ENCODE data around the gene OR8B2. TPM values are rescaled to one million over a fixed set of nuclear protein-coding genes. Genes with fewer than 3 reads are reported as not detected.
"Not testable (repeated sequence)": the region's sequence is repeated elsewhere in the genome, so short reads cannot be mapped to it uniquely, and the experiment has no call there.

OR8B2 gene
- total and polyA plus RNA-seq, 2 donors, result 0.11 TPM; not detected in 1

DNA sequence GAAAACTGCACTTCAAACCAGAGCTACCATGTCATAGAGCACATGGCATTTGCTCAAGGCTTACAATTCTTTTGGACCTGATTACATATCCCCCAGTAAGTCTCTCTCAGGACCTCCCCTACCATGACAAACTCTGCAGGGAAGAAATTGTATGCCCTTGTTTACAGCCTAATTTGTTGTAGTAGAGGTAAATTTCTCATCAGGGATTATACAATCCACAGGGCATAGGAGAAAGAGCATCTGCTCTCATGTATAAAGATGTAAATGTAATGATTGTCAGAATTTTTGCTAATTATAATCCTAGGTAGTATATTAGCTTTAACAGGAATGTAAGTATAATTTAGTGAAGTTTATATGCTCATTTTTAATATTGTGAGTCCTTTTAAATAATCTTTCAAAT lies 14.6 kb upstream of the OR8B2 start, which contains the start of gene OR8B3:
Gene OR8B3 (minus strand): TSS at position 101 of the 400 bp plus-strand sequence. CDS start 1,673 bp downstream, outside the sequence.
- Histone ChIP-seq H3K27me3 (ENCODE audit: control insufficient read depth in 2 of 2, insufficient read depth in 1 of 2, low read length in 1 of 2) (no peaks in the 10 kb centered on the region), H3K4me1 (ENCODE audit: control insufficient read depth in 2 of 2, insufficient read depth in 2 of 2, low read length in 2 of 2) (no peaks in the 10 kb centered on the region), H3K27ac (ENCODE audit: low read depth in 1 of 2, low read length in 1 of 2) (no peak within 1 kb of the TSS), H3K4me3 (ENCODE audit: low read length in 2 of 2) (no peak within 1 kb of the TSS), H3K9me3 (ENCODE audit: control insufficient read depth in 2 of 2, insufficient read depth in 1 of 2, low read length in 1 of 2) (no peaks in the 10 kb centered on the region), H3K36me3 (ENCODE audit: control insufficient read depth in 2 of 2, insufficient read depth in 2 of 2, low read length in 1 of 2) (no peaks in the 10 kb centered on the region)
- no peak for DNase-seq (ENCODE audit: low read depth in 6 of 9, low spot score in 9 of 9)

GRCh38 chr11:124396847-124397246 lies 12.5 kb upstream of the OR8B2 start:
- H3K4me1 ChIP-seq (ENCODE audit: control insufficient read depth in 2 of 2, insufficient read depth in 2 of 2, low read length in 2 of 2); DNase-seq (ENCODE audit: low read depth in 6 of 9, low spot score in 9 of 9): not testable (repeated sequence)
- WGBS, result 96% methylated on average over 2 of the region's 4 CpGs

DNA sequence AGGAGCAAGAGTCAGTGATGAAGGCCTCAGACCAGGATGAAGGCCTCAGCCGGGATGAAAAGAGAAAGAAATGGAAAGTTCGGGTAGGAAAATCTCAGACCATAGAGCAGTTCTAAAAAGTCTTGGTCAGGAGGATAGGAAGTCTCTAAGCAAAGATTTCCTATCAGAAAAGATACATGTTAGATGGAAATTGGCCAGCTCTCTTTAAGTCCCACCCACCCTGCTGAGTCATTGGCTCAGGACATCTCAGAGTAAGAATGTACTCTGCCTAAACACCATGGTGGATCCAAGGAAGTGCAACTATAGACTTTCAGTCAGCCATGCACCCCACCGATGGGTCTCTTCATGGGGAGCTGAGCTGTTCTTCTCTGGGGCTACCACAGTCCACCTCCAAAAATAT lies 10.1 kb upstream of the OR8B2 start:
- H3K4me1 ChIP-seq (ENCODE audit: control insufficient read depth in 2 of 2, insufficient read depth in 2 of 2, low read length in 2 of 2), result no peaks in the 10 kb centered on the region
- H3K9me3 ChIP-seq (ENCODE audit: control insufficient read depth in 2 of 2, insufficient read depth in 1 of 2, low read length in 1 of 2), result no peaks in the 10 kb centered on the region
- H3K36me3 ChIP-seq (ENCODE audit: control insufficient read depth in 2 of 2, insufficient read depth in 2 of 2, low read length in 1 of 2), result no peaks in the 10 kb centered on the region
- H3K27ac ChIP-seq (ENCODE audit: low read depth in 1 of 2, low read length in 1 of 2), result no peak overlapping the region
- H3K27me3 ChIP-seq (ENCODE audit: control insufficient read depth in 2 of 2, insufficient read depth in 1 of 2, low read length in 1 of 2), result no peaks in the 10 kb centered on the region
- no peak for DNase-seq (ENCODE audit: low read depth in 6 of 9, low spot score in 9 of 9)
- WGBS, result 83% methylated on average over 3 of the region's 3 CpGs
- H3K4me3 ChIP-seq (ENCODE audit: low read length in 2 of 2), result no peak overlapping the region

More at GRCh38 chr11:124396847-124397246, 12.5 kb upstream of the OR8B2 start:
- not testable (repeated sequence) for H3K9me3 ChIP-seq (ENCODE audit: control insufficient read depth in 2 of 2, insufficient read depth in 1 of 2, low read length in 1 of 2); H3K4me3 ChIP-seq (ENCODE audit: low read length in 2 of 2); H3K27me3 ChIP-seq (ENCODE audit: control insufficient read depth in 2 of 2, insufficient read depth in 1 of 2, low read length in 1 of 2); H3K27ac ChIP-seq (ENCODE audit: low read depth in 1 of 2, low read length in 1 of 2); H3K36me3 ChIP-seq (ENCODE audit: control insufficient read depth in 2 of 2, insufficient read depth in 2 of 2, low read length in 1 of 2)

DNA sequence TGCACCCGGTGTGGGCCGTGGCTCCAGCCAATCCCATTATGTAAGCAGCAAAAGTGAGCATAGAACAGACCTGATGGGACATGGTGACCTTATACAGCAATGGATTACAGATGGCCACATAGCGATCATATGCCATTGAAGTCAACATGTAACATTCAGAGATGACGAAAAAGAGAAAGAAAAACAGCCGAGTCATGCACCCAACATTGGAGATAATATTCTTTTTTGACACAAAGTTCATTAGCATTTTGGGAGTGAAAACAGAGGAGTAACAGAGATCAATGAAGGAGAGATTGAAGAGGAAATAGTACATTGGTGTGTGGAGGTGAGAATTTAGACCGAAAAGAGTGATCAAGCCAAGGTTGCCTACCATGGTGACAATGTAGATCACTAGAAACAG lies 1.4 kb downstream of the OR8B2 start:
- not testable (repeated sequence) for H3K36me3 ChIP-seq (ENCODE audit: control insufficient read depth in 2 of 2, insufficient read depth in 2 of 2, low read length in 1 of 2); H3K4me3 ChIP-seq (ENCODE audit: low read length in 2 of 2); H3K27ac ChIP-seq (ENCODE audit: low read depth in 1 of 2, low read length in 1 of 2); DNase-seq (ENCODE audit: low read depth in 6 of 9, low spot score in 9 of 9); H3K27me3 ChIP-seq (ENCODE audit: control insufficient read depth in 2 of 2, insufficient read depth in 1 of 2, low read length in 1 of 2); H3K4me1 ChIP-seq (ENCODE audit: control insufficient read depth in 2 of 2, insufficient read depth in 2 of 2, low read length in 2 of 2); H3K9me3 ChIP-seq (ENCODE audit: control insufficient read depth in 2 of 2, insufficient read depth in 1 of 2, low read length in 1 of 2)
- 93% methylated on average over 4 of the region's 6 CpGs for WGBS

GRCh38 chr11:124380585-124380984 lies 3.7 kb downstream of the OR8B2 start:
- H3K4me3 ChIP-seq (ENCODE audit: low read length in 2 of 2), result no peak overlapping the region
- H3K27ac ChIP-seq (ENCODE audit: low read depth in 1 of 2, low read length in 1 of 2), result no peak overlapping the region
- no peaks in the 10 kb centered on the region for H3K9me3 ChIP-seq (ENCODE audit: control insufficient read depth in 2 of 2, insufficient read depth in 1 of 2, low read length in 1 of 2)
- H3K36me3 ChIP-seq (ENCODE audit: control insufficient read depth in 2 of 2, insufficient read depth in 2 of 2, low read length in 1 of 2), result no peaks in the 10 kb centered on the region
- WGBS, result 93% methylated on average over 2 of the region's 2 CpGs
- H3K27me3 ChIP-seq (ENCODE audit: control insufficient read depth in 2 of 2, insufficient read depth in 1 of 2, low read length in 1 of 2), result no peaks in the 10 kb centered on the region
- no peaks in the 10 kb centered on the region for H3K4me1 ChIP-seq (ENCODE audit: control insufficient read depth in 2 of 2, insufficient read depth in 2 of 2, low read length in 2 of 2)
- DNase-seq (ENCODE audit: low read depth in 6 of 9, low spot score in 9 of 9), result no peak

GRCh38 chr11:124376280-124376679 lies 8.0 kb downstream of the OR8B2 start:
- no peaks in the 10 kb centered on the region for H3K36me3 ChIP-seq (ENCODE audit: control insufficient read depth in 2 of 2, insufficient read depth in 2 of 2, low read length in 1 of 2)
- no peaks in the 10 kb centered on the region for H3K9me3 ChIP-seq (ENCODE audit: control insufficient read depth in 2 of 2, insufficient read depth in 1 of 2, low read length in 1 of 2)
- peaks cover 0 to 2% of the 10 kb centered on the region in 2 donors for H3K27me3 ChIP-seq (ENCODE audit: control insufficient read depth in 2 of 2, insufficient read depth in 1 of 2, low read length in 1 of 2)
- DNase-seq (ENCODE audit: low read depth in 6 of 9, low spot score in 9 of 9), result no peak
- H3K27ac ChIP-seq (ENCODE audit: low read depth in 1 of 2, low read length in 1 of 2), result no peak overlapping the region
- H3K4me1 ChIP-seq (ENCODE audit: control insufficient read depth in 2 of 2, insufficient read depth in 2 of 2, low read length in 2 of 2), result no peaks in the 10 kb centered on the region
- 91% methylated on average over 3 of the region's 3 CpGs for WGBS
- H3K4me3 ChIP-seq (ENCODE audit: low read length in 2 of 2), result no peak overlapping the region

GRCh38 chr11:124359566-124359965 lies 24.7 kb downstream of the OR8B2 start:
- no peaks in the 10 kb centered on the region for H3K36me3 ChIP-seq (ENCODE audit: control insufficient read depth in 2 of 2, insufficient read depth in 2 of 2, low read length in 1 of 2)
- H3K9me3 ChIP-seq (ENCODE audit: control insufficient read depth in 2 of 2, insufficient read depth in 1 of 2, low read length in 1 of 2), result no peaks in the 10 kb centered on the region
- WGBS, result 33% methylated on average over 2 of the region's 2 CpGs
- H3K4me1 ChIP-seq (ENCODE audit: control insufficient read depth in 2 of 2, insufficient read depth in 2 of 2, low read length in 2 of 2), result no peaks in the 10 kb centered on the region
- DNase-seq (ENCODE audit: low read depth in 6 of 9, low spot score in 9 of 9), result no peak
- H3K4me3 ChIP-seq (ENCODE audit: low read length in 2 of 2), result no peak overlapping the region
- no peaks in the 10 kb centered on the region for H3K27me3 ChIP-seq (ENCODE audit: control insufficient read depth in 2 of 2, insufficient read depth in 1 of 2, low read length in 1 of 2)
- H3K27ac ChIP-seq (ENCODE audit: low read depth in 1 of 2, low read length in 1 of 2), result no peak overlapping the region

GRCh38 chr11:124346311-124346955 lies 37.9 kb downstream of the OR8B2 start:
- DNase-seq (ENCODE audit: low read depth in 6 of 9, low spot score in 9 of 9), result no peak
- WGBS, result 48% methylated on average over 3 of the region's 3 CpGs
- no peak overlapping the region for H3K27ac ChIP-seq (ENCODE audit: low read depth in 1 of 2, low read length in 1 of 2)

DNA sequence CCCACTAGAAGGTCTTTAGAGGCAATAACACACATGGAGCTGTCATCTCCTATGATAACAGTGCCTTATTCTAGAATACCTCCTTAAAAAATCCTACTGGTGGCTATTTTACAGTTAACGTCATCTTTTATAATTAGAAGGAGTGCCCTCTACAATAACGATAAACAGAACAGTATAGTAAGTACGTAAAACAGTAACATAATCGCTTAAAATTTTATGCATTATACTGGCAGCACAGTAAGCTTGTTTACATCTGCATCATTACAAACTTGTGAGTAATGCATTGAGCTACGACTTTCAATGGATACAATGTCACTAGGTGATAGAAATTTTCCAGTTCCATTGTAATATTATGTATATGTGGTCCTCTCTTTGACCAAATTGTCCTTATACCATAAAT lies 40.0 kb downstream of the OR8B2 start:
- Histone ChIP-seq H3K36me3 (ENCODE audit: control insufficient read depth in 2 of 2, insufficient read depth in 2 of 2, low read length in 1 of 2) (no peaks in the 10 kb centered on the region), H3K9me3 (ENCODE audit: control insufficient read depth in 2 of 2, insufficient read depth in 1 of 2, low read length in 1 of 2) (no peaks in the 10 kb centered on the region), H3K27me3 (ENCODE audit: control insufficient read depth in 2 of 2, insufficient read depth in 1 of 2, low read length in 1 of 2) (no peaks in the 10 kb centered on the region), H3K27ac (ENCODE audit: low read depth in 1 of 2, low read length in 1 of 2) (no peak overlapping the region), H3K4me3 (ENCODE audit: low read length in 2 of 2) (no peak overlapping the region), H3K4me1 (ENCODE audit: control insufficient read depth in 2 of 2, insufficient read depth in 2 of 2, low read length in 2 of 2) (no peaks in the 10 kb centered on the region)
- no peak for DNase-seq (ENCODE audit: low read depth in 6 of 9, low spot score in 9 of 9)
- WGBS, result 94% methylated on average over 5 of the region's 5 CpGs

More at GRCh38 chr11:124346311-124346955, 37.9 kb downstream of the OR8B2 start:
- H3K36me3 ChIP-seq (ENCODE audit: control insufficient read depth in 2 of 2, insufficient read depth in 2 of 2, low read length in 1 of 2), result no peaks in the 10 kb centered on the region
- no peaks in the 10 kb centered on the region for H3K27me3 ChIP-seq (ENCODE audit: control insufficient read depth in 2 of 2, insufficient read depth in 1 of 2, low read length in 1 of 2)
- no peaks in the 10 kb centered on the region for H3K4me1 ChIP-seq (ENCODE audit: control insufficient read depth in 2 of 2, insufficient read depth in 2 of 2, low read length in 2 of 2)
- no peak overlapping the region for H3K4me3 ChIP-seq (ENCODE audit: low read length in 2 of 2)
- H3K9me3 ChIP-seq (ENCODE audit: control insufficient read depth in 2 of 2, insufficient read depth in 1 of 2, low read length in 1 of 2), result no peaks in the 10 kb centered on the region
